HEK293 (cell line): ENCODE measurements around the gene IGSF23.

ENCODE experiments used
- CTCF ChIA-PET: fragments of 350-600 bp; formaldehyde crosslinking; extraction: SDS; loops from one replicate; lab custom pipeline; 2021; ENCODE audit warnings: antibody characterized with exemption; lab: Yijun Ruan, JAX
- POLR2A ChIA-PET: fragments of 300-600 bp; formaldehyde crosslinking; extraction: SDS; loops from one replicate; lab custom pipeline; 2020; ENCODE audit warnings: antibody characterized with exemption, inconsistent platforms; lab: Yijun Ruan, JAX
- H3K27ac ChIP-seq: fragments of 200-500 bp; sonication (Bioruptor generic); 2 replicates; pipeline ENCODE4 v1.5.1; 2014; ENCODE audit warnings: low read depth, low read length, control low read depth, inconsistent platforms; ENCODE audit errors: extremely low read depth
- H3K36me3 ChIP-seq, 2 experiments: fragments of 200-500 bp in 1 of 2; sonication (Bioruptor generic) in 1 of 2; 1 replicate in 1 of 2; 2 replicates in 1 of 2; pipeline ENCODE4 v1.5.1; 2014 to 2017; ENCODE audit warnings: inconsistent platforms in 2 of 2, low read length in 2 of 2; ENCODE audit not compliant: control insufficient read depth in 2 of 2, insufficient read depth in 1 of 2
- H3K4me1 ChIP-seq: fragments of 200-500 bp; sonication (Bioruptor generic); 2 replicates; pipeline ENCODE4 v1.5.1; 2014; ENCODE audit warnings: mild to moderate bottlenecking, low read length, inconsistent platforms; ENCODE audit not compliant: control insufficient read depth, insufficient read depth
- H3K4me3 ChIP-seq: 2 replicates; pipeline ENCODE4 v1.5.1; 2011; ENCODE audit warnings: low read depth, mild to moderate bottlenecking, control low read depth, low read length, moderate library complexity
- H3K9me3 ChIP-seq: fragments of 200-500 bp; sonication (Bioruptor generic); 2 replicates; pipeline ENCODE4 v1.5.1; 2014; ENCODE audit warnings: low read depth, low read length, inconsistent platforms; ENCODE audit not compliant: control insufficient read depth, insufficient read depth
- OVOL3 ChIP-seq: fragments of 450-650 bp; formaldehyde crosslinking; IDR thresholded peaks from 2 replicates; pipeline ENCODE4 v1.5.1; 2016; ENCODE audit warnings: missing biosample characterization, missing genetic modification characterization
- PATZ1 ChIP-seq: fragments of 450-650 bp; formaldehyde crosslinking; IDR thresholded peaks from 2 replicates; pipeline ENCODE4 v1.5.1; 2016; ENCODE audit warnings: missing biosample characterization, missing genetic modification characterization
- PRDM1 ChIP-seq: fragments of 450-650 bp; formaldehyde crosslinking; IDR thresholded peaks from 2 replicates; pipeline ENCODE4; 2016; ENCODE audit warnings: missing biosample characterization, missing genetic modification characterization
- SCRT1 ChIP-seq: fragments of 450-650 bp; formaldehyde crosslinking; IDR thresholded peaks from 2 replicates; pipeline ENCODE4 v1.5.1; 2016; ENCODE audit warnings: missing biosample characterization, missing genetic modification characterization, borderline replicate concordance
- TCF7L2 ChIP-seq: IDR thresholded peaks from 2 replicates; pipeline ENCODE4 v1.6.1; 2011; ENCODE audit warnings: low read depth, mild to moderate bottlenecking, inconsistent platforms, low read length, moderate library complexity, borderline replicate concordance
- TRIM28 ChIP-seq: IDR thresholded peaks from 2 replicates; pipeline ENCODE4 v1.6.1; 2011; ENCODE audit warnings: low read length, control low read depth, borderline replicate concordance
- WT1 ChIP-seq: fragments of 450-650 bp; formaldehyde crosslinking; IDR thresholded peaks from 2 replicates; pipeline ENCODE4 v1.5.1; 2016; ENCODE audit warnings: missing biosample characterization, missing genetic modification characterization
- ZNF221 ChIP-seq: fragments of 450-650 bp; formaldehyde crosslinking; IDR thresholded peaks from 2 replicates; pipeline ENCODE4 v1.5.1; 2017; ENCODE audit warnings: missing biosample characterization, missing genetic modification characterization, borderline replicate concordance
- ZNF37A ChIP-seq: fragments of 450-650 bp; IDR thresholded peaks from 2 replicates; pipeline ENCODE4 v1.5.1; 2018; ENCODE audit warnings: missing biosample characterization, missing genetic modification characterization
- ZNF423 ChIP-seq: fragments of 450-650 bp; formaldehyde crosslinking; IDR thresholded peaks from 2 replicates; pipeline ENCODE4 v1.5.1; 2016; ENCODE audit warnings: missing biosample characterization, missing genetic modification characterization
- ZNF433 ChIP-seq: fragments of 450-650 bp; formaldehyde crosslinking; IDR thresholded peaks from 2 replicates; pipeline ENCODE4 v1.5.1; 2016; ENCODE audit warnings: missing biosample characterization, missing genetic modification characterization, low read depth
- ZNF510 ChIP-seq: fragments of 450-650 bp; formaldehyde crosslinking; IDR thresholded peaks from 2 replicates; pipeline ENCODE4 v1.5.1; 2018; ENCODE audit warnings: mild to moderate bottlenecking, missing genetic modification characterization, missing biosample characterization; ENCODE audit not compliant: insufficient replicate concordance
- ZNF513 ChIP-seq: fragments of 450-650 bp; IDR thresholded peaks from 2 replicates; pipeline ENCODE4 v1.5.1; 2018; ENCODE audit warnings: missing biosample characterization, missing genetic modification characterization
- ZNF596 ChIP-seq: fragments of 450-650 bp; IDR thresholded peaks from 2 replicates; pipeline ENCODE4 v1.5.0; 2018; ENCODE audit warnings: missing biosample characterization, mild to moderate bottlenecking, missing genetic modification characterization, moderate library complexity
- ZNF623 ChIP-seq: fragments of 450-650 bp; formaldehyde crosslinking; IDR thresholded peaks from 2 replicates; pipeline ENCODE4 v1.5.1; 2016; ENCODE audit warnings: missing biosample characterization, missing genetic modification characterization
- ZNF660 ChIP-seq: fragments of 450-650 bp; IDR thresholded peaks from 2 replicates; pipeline ENCODE4 v1.5.1; 2018; ENCODE audit warnings: missing biosample characterization, mild to moderate bottlenecking, missing genetic modification characterization
- ZNF707 ChIP-seq: fragments of 450-650 bp; formaldehyde crosslinking; IDR thresholded peaks from 2 replicates; pipeline ENCODE4 v1.5.1; 2016; ENCODE audit warnings: missing biosample characterization, missing genetic modification characterization
- ZNF777 ChIP-seq: fragments of 450-650 bp; formaldehyde crosslinking; IDR thresholded peaks from 2 replicates; pipeline ENCODE4 v1.5.1; 2017; ENCODE audit warnings: missing biosample characterization, missing genetic modification characterization, borderline replicate concordance
- ZNF785 ChIP-seq: fragments of 450-650 bp; formaldehyde crosslinking; IDR thresholded peaks from 2 replicates; pipeline ENCODE4 v1.5.1; 2016; ENCODE audit warnings: missing biosample characterization, missing genetic modification characterization
- ZSCAN30 ChIP-seq: fragments of 450-650 bp; IDR thresholded peaks from 2 replicates; pipeline ENCODE4 v1.5.1; 2018; ENCODE audit warnings: missing biosample characterization, mild to moderate bottlenecking, missing genetic modification characterization, moderate library complexity
- ZXDB ChIP-seq: fragments of 450-650 bp; formaldehyde crosslinking; IDR thresholded peaks from 2 replicates; pipeline ENCODE4 v1.5.1; 2016; ENCODE audit warnings: missing biosample characterization, missing genetic modification characterization
- TF ChIP-seq, protein P1 (sequence below): fragments of 450-650 bp; formaldehyde crosslinking; IDR thresholded peaks from 2 replicates; pipeline ENCODE4 v1.5.1; 2016; ENCODE audit warnings: missing biosample characterization, missing genetic modification characterization
- TF ChIP-seq, protein P2 (sequence below): fragments of 450-650 bp; formaldehyde crosslinking; IDR thresholded peaks from 2 replicates; pipeline ENCODE4 v1.5.1; 2017; ENCODE audit warnings: missing biosample characterization, missing genetic modification characterization
- TF ChIP-seq, protein P3 (sequence below): fragments of 450-650 bp; formaldehyde crosslinking; optimal IDR thresholded peaks from 2 replicates; pipeline ENCODE3; 2016; ENCODE audit warnings: missing biosample characterization, mild to moderate bottlenecking, missing genetic modification characterization

IGSF23 gene

GRCh38 chr19:44634785-44635184 is 21.4 kb downstream of the IGSF23 start (continued):
- no peak for TF ChIP-seq WT1 (tag by site-specific recombination)
- no peak for TF ChIP-seq ZNF433
- TF ChIP-seq ZNF660 (tag by site-specific recombination): no peak
- TF ChIP-seq, protein P1, sequence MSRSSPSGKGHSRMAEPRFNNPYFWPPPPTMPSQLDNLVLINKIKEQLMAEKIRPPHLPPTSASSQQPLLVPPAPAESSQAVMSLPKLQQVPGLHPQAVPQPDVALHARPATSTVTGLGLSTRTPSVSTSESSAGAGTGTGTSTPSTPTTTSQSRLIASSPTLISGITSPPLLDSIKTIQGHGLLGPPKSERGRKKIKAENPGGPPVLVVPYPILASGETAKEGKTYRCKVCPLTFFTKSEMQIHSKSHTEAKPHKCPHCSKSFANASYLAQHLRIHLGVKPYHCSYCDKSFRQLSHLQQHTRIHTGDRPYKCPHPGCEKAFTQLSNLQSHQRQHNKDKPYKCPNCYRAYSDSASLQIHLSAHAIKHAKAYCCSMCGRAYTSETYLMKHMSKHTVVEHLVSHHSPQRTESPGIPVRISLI (tag by site-specific recombination): no peak
- TF ChIP-seq SCRT1 (tag by site-specific recombination): no peak
- TF ChIP-seq ZNF596 (tag by site-specific recombination): no peak
- TF ChIP-seq OVOL3 (tag by site-specific recombination): no peak
- no peak for TF ChIP-seq ZNF785 (tag by site-specific recombination)
- no peak for TF ChIP-seq ZSCAN30 (tag by site-specific recombination)

DNA sequence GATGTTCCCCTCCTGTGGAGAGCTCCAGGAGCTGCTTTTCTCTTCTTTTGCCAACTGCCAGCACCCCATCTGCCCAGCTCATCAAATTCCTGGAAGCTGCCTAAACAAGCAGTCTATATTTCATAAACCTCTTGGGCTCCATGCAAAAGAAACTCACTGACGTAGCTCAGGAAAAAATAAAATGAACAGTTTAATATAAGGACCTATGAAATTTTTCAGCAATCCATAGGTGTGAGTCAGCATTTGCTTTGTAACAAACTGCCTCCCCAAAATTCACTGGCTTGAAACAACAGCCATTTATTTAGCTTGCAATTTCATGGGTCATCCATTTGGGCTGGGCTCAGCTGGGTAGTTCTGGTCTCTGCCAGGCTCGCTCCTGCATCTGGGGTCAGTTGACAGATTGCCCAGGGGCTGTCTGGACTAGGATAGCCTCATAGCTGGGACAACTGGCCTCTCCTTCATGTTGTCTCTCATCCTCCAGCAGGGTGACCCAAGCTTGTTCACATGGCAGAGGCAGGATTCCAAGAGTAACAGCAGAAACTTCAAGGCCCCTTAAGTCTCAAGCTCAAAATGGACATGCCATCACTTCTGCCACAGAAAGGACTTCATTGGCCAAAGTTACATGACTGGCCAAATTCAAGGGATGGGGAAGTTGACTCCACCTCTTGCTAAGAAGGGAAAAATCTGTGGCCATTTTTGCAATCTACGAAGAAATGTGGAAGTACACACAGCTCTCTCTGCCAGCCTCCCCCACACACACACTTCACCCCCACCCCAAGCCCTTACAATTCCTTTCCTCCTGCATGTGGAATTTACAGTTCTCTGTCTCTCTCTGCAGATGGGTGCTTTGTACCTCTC is 22.4 kb downstream of the IGSF23 start:
- H3K4me1 ChIP-seq: no peaks in the 10 kb centered on the region
- CTCF ChIA-PET: interaction anchor here (0.6 to 1.7 kb wide), 8 partner anchors 51 to 958 kb away, joined by 3 to 10 read pairs (median 3); no protein-coding TSS in a partner anchor
- POLR2A ChIA-PET: interaction anchor here (1.2 kb wide), 1 partner anchor 8 kb away, joined by 6 read pairs; the partner anchor contains the start of gene PVR
- H3K36me3 ChIP-seq: no peaks in the 10 kb centered on the region
- H3K27ac ChIP-seq: no peak overlapping the region
- H3K9me3 ChIP-seq: no peaks in the 10 kb centered on the region
- TF ChIP-seq ZNF221: no peak
- no peak for TF ChIP-seq ZNF513 (tag by site-specific recombination)
- TF ChIP-seq, protein P2, sequence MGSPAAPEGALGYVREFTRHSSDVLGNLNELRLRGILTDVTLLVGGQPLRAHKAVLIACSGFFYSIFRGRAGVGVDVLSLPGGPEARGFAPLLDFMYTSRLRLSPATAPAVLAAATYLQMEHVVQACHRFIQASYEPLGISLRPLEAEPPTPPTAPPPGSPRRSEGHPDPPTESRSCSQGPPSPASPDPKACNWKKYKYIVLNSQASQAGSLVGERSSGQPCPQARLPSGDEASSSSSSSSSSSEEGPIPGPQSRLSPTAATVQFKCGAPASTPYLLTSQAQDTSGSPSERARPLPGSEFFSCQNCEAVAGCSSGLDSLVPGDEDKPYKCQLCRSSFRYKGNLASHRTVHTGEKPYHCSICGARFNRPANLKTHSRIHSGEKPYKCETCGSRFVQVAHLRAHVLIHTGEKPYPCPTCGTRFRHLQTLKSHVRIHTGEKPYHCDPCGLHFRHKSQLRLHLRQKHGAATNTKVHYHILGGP (tag by site-specific recombination): no peak
- TF ChIP-seq TCF7L2: no peak
- TF ChIP-seq ZNF37A (tag by site-specific recombination): no peak
- no peak for TF ChIP-seq PRDM1 (tag by site-specific recombination)
- TF ChIP-seq ZNF707 (tag by site-specific recombination): no peak
- TF ChIP-seq ZNF623 (tag by site-specific recombination): no peak
- H3K4me3 ChIP-seq: no peak overlapping the region

DNA sequence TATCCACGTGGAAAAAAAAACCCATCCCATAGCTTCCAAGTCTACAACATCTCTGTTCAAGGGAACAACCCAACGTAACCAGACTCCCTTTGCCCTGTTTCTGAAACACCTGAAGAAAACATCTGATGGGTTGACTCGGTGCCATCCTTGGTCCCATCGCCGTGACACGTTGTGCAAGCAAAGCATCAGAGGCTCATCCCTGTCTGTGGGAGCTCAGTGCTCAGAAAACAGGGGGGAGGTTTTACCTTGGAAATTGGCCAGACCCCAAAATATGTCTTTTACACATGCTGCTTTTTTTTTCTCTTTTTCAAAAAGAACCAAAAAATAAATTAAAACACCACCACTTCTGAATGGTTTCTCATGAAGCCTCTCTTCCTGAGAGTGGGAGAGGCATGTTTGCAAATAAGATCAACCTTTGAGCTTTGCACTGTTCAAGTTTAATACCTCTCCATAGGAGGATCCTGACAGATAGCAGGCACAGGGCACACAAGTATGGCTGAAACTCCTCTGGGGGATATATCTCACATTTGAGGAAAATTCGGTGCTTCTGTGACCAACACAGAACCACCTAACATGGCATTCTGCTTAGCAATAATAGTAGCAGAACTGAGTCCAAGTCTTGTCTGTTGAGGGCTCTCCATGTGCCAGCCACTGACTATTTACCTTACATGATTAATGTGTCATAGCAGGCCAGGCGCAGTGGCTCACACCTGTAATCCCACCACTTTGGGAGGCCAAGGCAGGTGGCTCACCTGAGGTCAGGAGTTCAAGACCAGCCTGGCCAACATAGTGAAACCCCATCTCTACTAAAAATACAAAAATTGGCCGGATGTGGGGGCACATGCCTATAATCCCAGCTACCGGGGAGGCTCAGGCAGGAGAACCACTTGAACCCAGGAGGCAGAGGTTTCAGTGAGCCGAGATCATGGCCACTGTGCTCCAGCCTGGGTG is 23.4 kb downstream of the IGSF23 start:
- H3K4me1 ChIP-seq: no peaks in the 10 kb centered on the region
- TF ChIP-seq ZNF777 (tag by site-specific recombination) (no peak), ZXDB (tag by site-specific recombination) (no peak), SCRT1 (tag by site-specific recombination) (no peak), PATZ1 (tag by site-specific recombination) (no peak), TRIM28 (no peak), ZNF423 (tag by site-specific recombination) (no peak), ZNF510 (tag by site-specific recombination) (no peak)
- TF ChIP-seq, protein P3, sequence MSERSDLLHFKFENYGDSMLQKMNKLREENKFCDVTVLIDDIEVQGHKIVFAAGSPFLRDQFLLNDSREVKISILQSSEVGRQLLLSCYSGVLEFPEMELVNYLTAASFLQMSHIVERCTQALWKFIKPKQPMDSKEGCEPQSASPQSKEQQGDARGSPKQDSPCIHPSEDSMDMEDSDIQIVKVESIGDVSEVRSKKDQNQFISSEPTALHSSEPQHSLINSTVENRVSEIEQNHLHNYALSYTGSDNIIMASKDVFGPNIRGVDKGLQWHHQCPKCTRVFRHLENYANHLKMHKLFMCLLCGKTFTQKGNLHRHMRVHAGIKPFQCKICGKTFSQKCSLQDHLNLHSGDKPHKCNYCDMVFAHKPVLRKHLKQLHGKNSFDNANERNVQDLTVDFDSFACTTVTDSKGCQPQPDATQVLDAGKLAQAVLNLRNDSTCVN (tag by site-specific recombination): no peak

More for the DNA sequence above, 23.4 kb downstream of the IGSF23 start:
- ChIA-PET POLR2A (no interaction called here), CTCF (interaction anchor here (0.6 to 1.7 kb wide), 7 partner anchors 12 to 492 kb away, joined by 3 to 10 read pairs (median 3); no protein-coding TSS in a partner anchor)
- Histone ChIP-seq H3K36me3 (no peaks in the 10 kb centered on the region), H3K27ac (no peak overlapping the region), H3K9me3 (no peaks in the 10 kb centered on the region), H3K4me3 (no peak overlapping the region)
